B cell (primary cell): Measurements from ENCODE around the gene TRMT61A. TPM values are rescaled to one million over a fixed set of nuclear protein-coding genes. Genes with fewer than 3 reads are reported as not detected.

Experiments used
- ATAC-seq: fragments of 200-7000 bp; cut with Tn5 transposase; one replicate; pipeline ENCODE4 v1.10.0; 2021; ENCODE audit warnings: low read depth, mild to moderate bottlenecking, moderate number of reproducible peaks, moderate library complexity
- CTCF ChIA-PET: fragments of 350-600 bp; sonication (Branson Sonifier 250); formaldehyde crosslinking; loops from one replicate; lab custom pipeline; 2021; ENCODE audit warnings: antibody characterized with exemption, inconsistent platforms; lab: Charles Lee
- POLR2A ChIA-PET: fragments of 350-600 bp; sonication (Branson Sonifier 250); formaldehyde crosslinking; loops from one replicate; lab custom pipeline; 2021; ENCODE audit warnings: antibody characterized with exemption; lab: Charles Lee
- DNase-seq: peaks from one replicate; pipeline ENCODE4 v3.0.0; 2013
- H2AFZ ChIP-seq: 2 replicates; pipeline ENCODE4 v1.6.1; 2012; ENCODE audit warnings: mild to moderate bottlenecking, low read depth, low read length; ENCODE audit not compliant: insufficient read depth, poor library complexity, severe bottlenecking
- H3K27ac ChIP-seq, 2 donors: 1 replicate in 1 of 2; 2 replicates in 1 of 2; pipeline ENCODE4 v1.5.1; 2012 to 2013; ENCODE audit warnings: low read length in 2 of 2, mild to moderate bottlenecking in 2 of 2, moderate library complexity in 1 of 2
- H3K27me3 ChIP-seq, 4 experiments: fragments of 200-600 bp in 1 of 4; sonication (generic) in 1 of 4; replicated peaks in 1 of 4; 1 replicate in 2 of 4; 2 replicates in 2 of 4; pipeline versions ENCODE4 v1.6.1 to v1.7.0; 2013 to 2016; ENCODE audit warnings: low read length in 3 of 4, mild to moderate bottlenecking in 2 of 4, mixed read lengths in 1 of 4, moderate library complexity in 1 of 4; ENCODE audit not compliant: insufficient read depth in 4 of 4, control insufficient read depth in 3 of 4; ENCODE audit errors: control extremely low read depth in 1 of 4
- H3K36me3 ChIP-seq, 2 experiments: replicated peaks in 1 of 2; 1 replicate in 1 of 2; 2 replicates in 1 of 2; pipeline versions ENCODE4 v1.6.1 to v1.7.1; 2013; ENCODE audit warnings: low read length in 1 of 2; ENCODE audit not compliant: insufficient read depth in 2 of 2, control insufficient read depth in 1 of 2; ENCODE audit errors: control extremely low read depth in 1 of 2, extremely low read depth in 1 of 2
- H3K4me1 ChIP-seq, 2 donors: fragments of 200-600 bp in 1 of 2; sonication (generic) in 1 of 2; 1 replicate in 1 of 2; 2 replicates in 1 of 2; pipeline versions ENCODE4 v1.5.1 to v1.6.1; 2013 to 2017; ENCODE audit warnings: low read length in 2 of 2; ENCODE audit not compliant: control insufficient read depth in 2 of 2, insufficient read depth in 2 of 2
- H3K4me2 ChIP-seq: replicated peaks from 2 replicates; pipeline ENCODE3; 2012; ENCODE audit warnings: mild to moderate bottlenecking, low read depth, low read length; ENCODE audit not compliant: poor library complexity, severe bottlenecking
- H3K4me3 ChIP-seq, 5 experiments: fragments of 200-600 bp in 1 of 5; sonication (generic) in 1 of 5; 1 replicate in 3 of 5; 2 replicates in 2 of 5; pipeline versions ENCODE4 v1.5.1 to v1.7.0; 2011 to 2016; ENCODE audit warnings: low read length in 4 of 5, mild to moderate bottlenecking in 4 of 5, low read depth in 2 of 5, control low read depth in 1 of 5, moderate library complexity in 1 of 5; ENCODE audit not compliant: insufficient read depth in 1 of 5; ENCODE audit errors: control extremely low read depth in 1 of 5, extremely low read depth in 1 of 5
- H3K79me2 ChIP-seq: fragments of 200-600 bp; sonication (generic); one replicate; pipeline ENCODE4 v1.6.0; 2016; ENCODE audit warnings: low read length; ENCODE audit not compliant: control insufficient read depth, insufficient read depth
- H3K9ac ChIP-seq: fragments of 200-600 bp; sonication (generic); 2 replicates; pipeline ENCODE4 v1.6.1; 2017; ENCODE audit warnings: mild to moderate bottlenecking, low read length, moderate library complexity
- H3K9me3 ChIP-seq, 3 donors: one replicate each; pipeline versions ENCODE4 v1.6.1 to v1.7.1; 2013; ENCODE audit warnings: low read length in 2 of 3; ENCODE audit not compliant: control insufficient read depth in 2 of 3, insufficient read depth in 1 of 3; ENCODE audit errors: control extremely low read depth in 1 of 3
- H4K20me1 ChIP-seq: 2 replicates; pipeline ENCODE4 v1.6.0; 2012; ENCODE audit warnings: mild to moderate bottlenecking, low read length; ENCODE audit not compliant: insufficient read depth, control insufficient read depth, poor library complexity, severe bottlenecking
- H3K27ac Mint-ChIP-seq: one replicate; pipeline ENCODE4 v1.8.0; 2021; ENCODE audit warnings: mixed read lengths
- H3K27me3 Mint-ChIP-seq: one replicate; pipeline ENCODE4 v1.8.0; 2021; ENCODE audit warnings: mixed read lengths
- H3K4me1 Mint-ChIP-seq: one replicate; pipeline ENCODE4 v1.8.0; 2021; ENCODE audit warnings: mixed read lengths
- H3K4me3 Mint-ChIP-seq: one replicate; pipeline ENCODE4 v1.8.0; 2021; ENCODE audit warnings: mixed read lengths
- H3K9me3 Mint-ChIP-seq: one replicate; pipeline ENCODE4 v1.8.0; 2022; ENCODE audit warnings: mixed read lengths; ENCODE audit not compliant: insufficient read depth
- EZH2 ChIP-seq: IDR thresholded peaks from 2 replicates; pipeline ENCODE4 v1.6.1; 2012; ENCODE audit warnings: borderline replicate concordance, low read depth, mild to moderate bottlenecking, moderate library complexity, low read length; ENCODE audit not compliant: insufficient read depth, poor library complexity, severe bottlenecking
- WGBS: methylation state at CpG from one replicate; pipeline ENCODE4 v1.1.5; 2013; ENCODE audit warnings: missing lambda C conversion rate; ENCODE audit not compliant: insufficient coverage; 5-methylcytosine and 5-hydroxymethylcytosine counted together
- intact Hi-C: fragments of 100-400 bp; cut with micrococcal nuclease; formaldehyde crosslinking; loops from one replicate; pipeline ENCODE4 v1.10.0; 2022
- polyA plus RNA-seq: library from polyadenylated mRNA; depleted of rRNA; stranded (reverse); fragments of >200 nt; gene quantifications from 2 replicates; pipeline ENCODE4 v1.2.3, GENCODE V29; 2012
- total RNA-seq, 2 donors: library from RNA; stranded (reverse); fragments of 120-200 nt in 1 of 2; gene quantifications; 1 replicate in 1 of 2; 2 replicates in 1 of 2; pipeline versions ENCODE4 v1.2.3 to v1.2.4, GENCODE V29; 2013 to 2022
- TF ChIP-seq, protein P1 (sequence below): fragments of 200-600 bp; IDR thresholded peaks from one replicate; pipeline ENCODE4 v1.8.0; 2022; ENCODE audit warnings: antibody characterized with exemption, mild to moderate bottlenecking

Gene TRMT61A
- total and polyA plus RNA-seq, 2 donors (not counting 1 experiment from before 2014, with no cell fraction given), result 9.5 to 18.4 TPM

DNA sequence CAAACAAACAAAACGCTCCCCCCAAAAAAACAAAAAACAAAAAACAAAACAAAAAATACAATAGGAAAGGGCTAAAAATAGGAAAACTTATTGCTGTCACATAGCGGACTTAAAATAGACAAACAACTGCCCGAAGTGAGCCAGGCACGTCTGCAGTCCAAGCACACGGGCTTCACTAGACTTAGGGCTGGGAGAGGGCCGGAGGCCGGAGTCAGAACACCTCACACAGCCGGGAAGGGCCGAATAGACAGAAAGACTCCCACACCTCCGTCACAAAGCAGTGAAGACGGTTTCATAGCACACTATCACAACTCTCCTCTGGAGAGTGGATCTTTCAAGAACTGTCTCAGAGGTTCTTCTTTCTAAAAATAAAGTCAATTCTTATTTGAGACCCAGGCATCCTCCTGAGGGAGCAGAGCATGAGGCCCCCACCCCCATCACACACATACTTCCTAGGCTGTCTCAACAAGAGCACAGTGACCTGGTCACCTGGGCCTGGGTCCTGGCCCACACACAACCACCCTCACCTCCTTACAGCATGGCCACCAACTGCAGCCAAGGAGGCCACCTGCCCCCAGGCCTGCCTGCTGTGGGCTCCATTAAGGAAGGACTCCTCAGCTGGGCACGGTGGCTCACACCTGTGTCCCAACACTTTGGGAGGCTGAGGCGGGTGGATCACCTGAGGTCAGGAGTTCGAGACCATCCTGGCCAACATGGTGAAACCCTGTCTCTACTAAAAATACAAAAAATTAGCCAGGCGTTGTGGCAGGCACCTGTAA lies 26.8 kb downstream of the TRMT61A start:
- H2AFZ ChIP-seq, result no peak overlapping the region
- H3K9me3 ChIP-seq, result no peaks in the 10 kb centered on the region
- H3K27me3 ChIP-seq, result no peaks in the 10 kb centered on the region
- no peak for ATAC-seq
- no peak overlapping the region for H3K4me3 Mint-ChIP-seq
- peaks cover 0 to 37% of the 10 kb centered on the region in 2 experiments for H3K36me3 ChIP-seq
- no peak overlapping the region for H3K4me2 ChIP-seq
- TF ChIP-seq, protein P1, sequence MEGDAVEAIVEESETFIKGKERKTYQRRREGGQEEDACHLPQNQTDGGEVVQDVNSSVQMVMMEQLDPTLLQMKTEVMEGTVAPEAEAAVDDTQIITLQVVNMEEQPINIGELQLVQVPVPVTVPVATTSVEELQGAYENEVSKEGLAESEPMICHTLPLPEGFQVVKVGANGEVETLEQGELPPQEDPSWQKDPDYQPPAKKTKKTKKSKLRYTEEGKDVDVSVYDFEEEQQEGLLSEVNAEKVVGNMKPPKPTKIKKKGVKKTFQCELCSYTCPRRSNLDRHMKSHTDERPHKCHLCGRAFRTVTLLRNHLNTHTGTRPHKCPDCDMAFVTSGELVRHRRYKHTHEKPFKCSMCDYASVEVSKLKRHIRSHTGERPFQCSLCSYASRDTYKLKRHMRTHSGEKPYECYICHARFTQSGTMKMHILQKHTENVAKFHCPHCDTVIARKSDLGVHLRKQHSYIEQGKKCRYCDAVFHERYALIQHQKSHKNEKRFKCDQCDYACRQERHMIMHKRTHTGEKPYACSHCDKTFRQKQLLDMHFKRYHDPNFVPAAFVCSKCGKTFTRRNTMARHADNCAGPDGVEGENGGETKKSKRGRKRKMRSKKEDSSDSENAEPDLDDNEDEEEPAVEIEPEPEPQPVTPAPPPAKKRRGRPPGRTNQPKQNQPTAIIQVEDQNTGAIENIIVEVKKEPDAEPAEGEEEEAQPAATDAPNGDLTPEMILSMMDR, result no peak
- no peak for TF ChIP-seq EZH2
- H3K27ac Mint-ChIP-seq, result no peak overlapping the region
- H3K9ac ChIP-seq, result no peak overlapping the region
- no peak for DNase-seq
- intact Hi-C loops, result no loop called here
- no peaks in the 10 kb centered on the region for H3K9me3 Mint-ChIP-seq
- no peak overlapping the region for H3K4me3 ChIP-seq
- H4K20me1 ChIP-seq, result peaks cover 48% of the 10 kb centered on the region
- H3K79me2 ChIP-seq, result peaks cover 80% of the 10 kb centered on the region
- POLR2A ChIA-PET, result interaction anchor here (0.5 kb wide), 1 partner anchor 90 kb away, joined by 3 read pairs; no protein-coding TSS in a partner anchor
- CTCF ChIA-PET, result interaction anchor here (1.5 to 1.8 kb wide), 2 partner anchors 37 to 57 kb away, joined by 3 to 6 read pairs; no protein-coding TSS in a partner anchor
- peaks cover 4 to 5% of the 10 kb centered on the region in 2 donors for H3K4me1 ChIP-seq
- WGBS, result 97% methylated on average over 9 of the region's 15 CpGs
- H3K4me1 Mint-ChIP-seq, result peaks cover 35% of the 10 kb centered on the region
- no peaks in the 10 kb centered on the region for H3K27me3 Mint-ChIP-seq
- no peak overlapping the region for H3K27ac ChIP-seq
